Measurements from ENCODE around the gene RAB35. TPM values are rescaled to one million over a fixed set of nuclear protein-coding genes. Genes with fewer than 3 reads are reported as not detected.

RAB35 gene
- total RNA-seq, result 18.9 and 31.1 TPM in 2 replicates

GRCh38 chr12:120116441-120116791 is at the start of gene RAB35:
Gene RAB35 (minus strand): TSS chr12:120116753. CDS start chr12:120116650, 103 bp downstream.

Other genes with a start within 250 kb of the RAB35 start
- gene CIT, start 239.4 kb downstream of the RAB35 start, total RNA-seq, result 3.9 and 16.7 TPM in 2 replicates
- 0.28 and 0.38 TPM in 2 replicates for gene BICDL1, start 127.5 kb downstream of the RAB35 start, total RNA-seq
- 102 and 140 TPM in 2 replicates for gene GCN1, start 78.0 kb upstream of the RAB35 start, total RNA-seq
- 3,129 and 4,573 TPM in 2 replicates for gene RPLP0, start 84.4 kb upstream of the RAB35 start, total RNA-seq
- 15.8 and 60.2 TPM in 2 replicates for gene PXN, start 149.0 kb upstream of the RAB35 start, total RNA-seq
- gene RNU4-2, start 175.2 kb upstream of the RAB35 start, total RNA-seq, result under 0.01 TPM in 2 replicates
- gene RNU4-1, start 176.5 kb upstream of the RAB35 start, total RNA-seq, result under 0.01 TPM in 1 of 2 replicates, not detected in the other
- gene SIRT4, start 185.6 kb upstream of the RAB35 start, total RNA-seq, result 0.96 and 2.8 TPM in 2 replicates
- not detected in 2 replicates for gene PLA2G1B, start 211.0 kb upstream of the RAB35 start, total RNA-seq

Data from regular cardiac myocyte (primary cell).